Muscle of leg (tissue), 11 donors: Measurements from ENCODE around the gene ZBTB44. TPM values are rescaled to one million over a fixed set of nuclear protein-coding genes. Genes with fewer than 3 reads are reported as not detected.
"Not testable (repeated sequence)": the region's sequence is repeated elsewhere in the genome, so short reads cannot be mapped to it uniquely, and the experiment has no call there.

Experiments
- DNase-seq: peaks from one replicate; pipeline ENCODE4 v3.0.0; 2013
- H3K27ac ChIP-seq: one replicate; pipeline ENCODE4 v1.5.1; 2013; ENCODE audit warnings: mild to moderate bottlenecking, low read length, control low read depth
- H3K27me3 ChIP-seq: one replicate; pipeline ENCODE4 v1.6.1; 2013; ENCODE audit warnings: low read length; ENCODE audit not compliant: control insufficient read depth, insufficient read depth
- H3K36me3 ChIP-seq: one replicate; pipeline ENCODE4 v1.6.1; 2013; ENCODE audit warnings: low read length; ENCODE audit not compliant: control insufficient read depth, insufficient read depth
- H3K4me1 ChIP-seq: one replicate; pipeline ENCODE4 v1.6.1; 2013; ENCODE audit warnings: low read length; ENCODE audit not compliant: control insufficient read depth, insufficient read depth
- H3K4me3 ChIP-seq: one replicate; pipeline ENCODE4 v1.5.1; 2013; ENCODE audit warnings: low read length, control low read depth
- H3K9me3 ChIP-seq: replicated peaks from 2 replicates; pipeline ENCODE4 v1.6.1; 2013; ENCODE audit warnings: low read depth, low read length; ENCODE audit not compliant: control insufficient read depth
- WGBS: methylation state at CpG from one replicate; pipeline ENCODE4 v1.1.5; 2013; ENCODE audit warnings: missing lambda C conversion rate; ENCODE audit not compliant: insufficient coverage; 5-methylcytosine and 5-hydroxymethylcytosine counted together
- polyA plus RNA-seq, 8 donors: library from polyadenylated mRNA; unstranded; fragments of 120-200 nt; gene quantifications; one replicate each; pipeline versions ENCODE4 v1.2.1 to v1.2.3, GENCODE V29; 2013; ENCODE audit warnings: inconsistent platforms in 1 of 8, low replicate concordance in 1 of 8; ENCODE audit not compliant: insufficient read length in 8 of 8, insufficient read depth in 1 of 8
- total RNA-seq: library from RNA; stranded (reverse); fragments of 120-200 nt; gene quantifications from one replicate; pipeline ENCODE4 v1.2.4, GENCODE V29; 2013

ZBTB44 gene
- total and polyA plus RNA-seq, 9 donors: 18.3 to 37.0 (median 22.8) TPM

DNA sequence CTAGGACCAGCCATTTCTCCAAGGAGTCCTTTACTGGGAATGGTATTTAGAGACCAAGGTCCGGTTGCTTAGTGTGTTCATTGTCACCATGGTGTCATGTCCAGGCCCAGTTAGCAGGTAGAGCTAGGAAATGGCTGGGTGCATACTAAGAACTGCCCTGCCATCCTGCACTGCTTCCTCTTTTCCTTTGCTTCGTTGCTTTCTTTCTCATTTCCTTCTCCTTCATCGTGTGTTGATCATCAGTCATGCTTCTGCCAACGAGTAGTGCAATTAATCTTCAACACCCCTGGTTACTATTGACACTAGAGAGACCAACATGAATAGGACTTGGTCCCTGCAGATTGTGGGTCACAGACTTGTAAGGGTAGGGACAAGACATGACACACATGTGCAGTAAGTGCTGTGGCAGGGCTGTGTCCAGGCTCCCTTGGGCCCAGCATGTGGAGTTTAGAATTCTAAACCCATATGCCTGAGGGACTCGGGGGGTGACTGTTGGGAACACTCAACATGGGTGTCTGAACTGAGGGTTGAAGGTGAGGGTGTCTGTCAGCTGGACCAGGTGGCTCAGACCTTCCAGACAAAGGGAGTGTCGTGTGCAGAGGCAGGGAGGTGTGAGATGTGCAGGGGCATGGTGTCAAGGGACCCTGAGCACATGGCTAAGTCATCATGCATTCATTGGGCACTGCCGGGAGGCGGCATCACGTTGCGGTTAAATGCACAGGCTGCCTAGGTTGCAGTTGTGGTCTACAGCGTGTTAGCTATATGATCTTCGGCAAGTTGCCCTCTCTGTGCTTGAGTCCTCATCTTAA, 112.5 kb downstream of the ZBTB44 start:
- Histone ChIP-seq H3K9me3 (peaks cover 3% of the 10 kb centered on the region), H3K4me1 (no peaks in the 10 kb centered on the region), H3K36me3 (no peaks in the 10 kb centered on the region), H3K27ac (no peak overlapping the region), H3K27me3 (no peaks in the 10 kb centered on the region), H3K4me3 (no peak overlapping the region)
- WGBS: 78% methylated on average over 10 of the region's 12 CpGs
- DNase-seq: no peak

- H3K27ac ChIP-seq: no peak overlapping the region
- H3K36me3 ChIP-seq: no peaks in the 10 kb centered on the region
- peaks cover 3% of the 10 kb centered on the region for H3K9me3 ChIP-seq
- no peak for DNase-seq
- H3K27me3 ChIP-seq: no peaks in the 10 kb centered on the region
- H3K4me1 ChIP-seq: no peaks in the 10 kb centered on the region
- 95% methylated on average over 7 of the region's 7 CpGs for WGBS
- H3K4me3 ChIP-seq: no peak overlapping the region
Observed at GRCh38 chr11:130201026-130201425, 113.7 kb downstream of the ZBTB44 start.

- no peak overlapping the region for H3K4me3 ChIP-seq
- peaks cover 3% of the 10 kb centered on the region for H3K9me3 ChIP-seq
- H3K27me3 ChIP-seq: no peaks in the 10 kb centered on the region
- no peak for DNase-seq
- no peaks in the 10 kb centered on the region for H3K36me3 ChIP-seq
- 80% methylated on average over 10 of the region's 12 CpGs for WGBS
- no peaks in the 10 kb centered on the region for H3K4me1 ChIP-seq
- no peak overlapping the region for H3K27ac ChIP-seq
Observed at GRCh38 chr11:130199792-130200191, 114.9 kb downstream of the ZBTB44 start.

DNA sequence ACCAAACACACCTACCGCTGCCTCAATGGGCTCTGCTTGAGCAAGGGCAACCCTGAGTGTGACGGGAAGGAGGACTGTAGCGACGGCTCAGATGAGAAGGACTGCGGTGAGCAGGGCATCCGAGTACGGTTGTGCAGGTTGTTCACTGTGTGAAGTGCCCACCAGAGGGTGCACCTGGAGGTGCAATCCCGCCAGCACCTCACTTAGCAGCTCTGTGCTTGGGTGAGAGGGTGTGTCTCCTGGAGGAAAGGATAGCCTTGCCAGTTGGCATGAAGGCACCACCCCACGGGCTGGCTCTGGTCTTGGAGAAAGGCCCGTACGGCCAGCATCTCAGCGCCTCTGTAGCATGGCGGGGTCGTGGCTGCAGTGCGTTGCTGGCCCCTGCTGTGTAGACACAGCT, 115.8 kb downstream of the ZBTB44 start:
- Histone ChIP-seq H3K36me3 (no peaks in the 10 kb centered on the region), H3K4me3 (no peak overlapping the region), H3K4me1 (no peaks in the 10 kb centered on the region), H3K9me3 (peaks cover 3% of the 10 kb centered on the region), H3K27ac (no peak overlapping the region), H3K27me3 (no peaks in the 10 kb centered on the region)
- no peak for DNase-seq
- 88% methylated on average over 13 of the region's 15 CpGs for WGBS

- Histone ChIP-seq H3K36me3 (no peaks in the 10 kb centered on the region), H3K4me1 (no peaks in the 10 kb centered on the region), H3K27ac (no peak overlapping the region), H3K27me3 (no peaks in the 10 kb centered on the region), H3K9me3 (peaks cover 3% of the 10 kb centered on the region), H3K4me3 (no peak overlapping the region)
- WGBS: 71% methylated on average over 18 of the region's 22 CpGs
- no peak for DNase-seq
Observed at GRCh38 chr11:130198292-130198691, 116.4 kb downstream of the ZBTB44 start.

DNA sequence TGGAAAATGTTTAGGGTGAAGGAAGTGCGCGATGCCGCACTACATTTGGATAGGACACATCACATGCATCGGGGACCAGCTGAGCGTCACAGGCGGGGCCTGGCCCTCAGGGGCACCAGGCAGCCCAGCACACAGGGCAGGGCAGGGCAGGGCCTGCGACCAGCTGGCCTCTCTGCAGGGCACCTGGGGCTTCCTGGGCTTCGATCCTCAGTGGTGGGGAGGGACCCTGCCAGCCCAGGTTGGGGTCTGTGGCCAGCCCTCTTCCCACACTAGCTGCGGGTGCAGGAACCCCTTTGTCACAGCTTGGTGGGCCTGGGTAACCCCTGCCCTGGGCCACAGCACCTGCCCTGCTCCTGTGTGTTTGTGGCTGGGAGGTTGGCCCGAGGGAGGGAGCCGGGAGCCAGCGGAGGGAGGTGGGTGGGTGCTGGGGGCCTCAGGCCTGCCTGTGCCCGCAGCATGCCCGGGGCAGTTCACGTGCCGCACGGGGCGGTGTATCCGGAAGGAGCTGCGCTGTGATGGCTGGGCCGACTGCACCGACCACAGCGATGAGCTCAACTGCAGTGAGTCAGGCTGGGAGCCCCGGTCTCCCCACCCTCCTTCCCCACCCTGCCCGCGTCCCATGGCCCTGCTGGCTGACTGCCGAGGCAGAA, 117.2 kb downstream of the ZBTB44 start:
- no peaks in the 10 kb centered on the region for H3K4me1 ChIP-seq
- H3K27me3 ChIP-seq: no peaks in the 10 kb centered on the region
- WGBS: 92% methylated on average over 19 of the region's 27 CpGs
- DNase-seq: no peak
- H3K9me3 ChIP-seq: peaks cover 3% of the 10 kb centered on the region
- no peaks in the 10 kb centered on the region for H3K36me3 ChIP-seq
- H3K4me3 ChIP-seq: no peak overlapping the region
- H3K27ac ChIP-seq: no peak overlapping the region

DNA sequence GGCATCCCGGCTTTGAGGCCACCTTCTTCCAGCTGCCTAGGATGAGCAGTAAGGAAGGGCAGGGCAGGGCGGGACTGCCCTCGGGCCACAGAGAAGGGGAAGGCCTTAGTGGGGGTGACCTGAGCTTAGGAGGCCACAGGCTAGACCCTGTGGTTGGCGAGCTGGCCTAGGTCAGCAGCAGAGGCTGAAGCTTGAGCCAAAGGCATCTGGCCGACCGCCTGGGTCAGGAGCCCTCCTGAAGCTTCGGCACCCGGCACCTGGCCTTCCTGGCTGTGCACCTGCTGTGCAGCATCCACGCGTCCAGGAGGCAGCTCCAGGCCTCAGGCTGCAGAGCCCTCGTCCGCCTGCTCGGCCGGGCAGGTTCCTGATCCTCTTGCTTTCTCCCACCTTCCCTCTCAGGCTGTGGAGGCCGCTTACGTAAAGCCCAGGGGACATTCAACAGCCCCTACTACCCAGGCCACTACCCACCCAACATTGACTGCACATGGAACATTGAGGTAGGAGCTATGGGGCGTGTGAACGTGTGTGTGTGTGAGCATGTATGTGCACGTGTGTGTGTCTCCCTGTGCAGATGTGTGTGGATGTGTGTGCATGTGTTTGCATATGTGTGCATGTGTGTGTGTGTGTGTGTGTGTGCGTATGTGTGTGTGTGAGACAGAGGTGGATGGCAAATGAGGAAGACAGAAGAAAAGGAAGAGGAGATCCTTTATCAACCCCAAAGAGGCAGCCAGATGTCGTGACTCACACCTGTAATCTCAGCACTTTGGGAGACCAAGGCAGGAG, 120.3 kb downstream of the ZBTB44 start:
- no peaks in the 10 kb centered on the region for H3K36me3 ChIP-seq
- H3K27ac ChIP-seq: no peak overlapping the region
- peaks cover 2% of the 10 kb centered on the region for H3K4me1 ChIP-seq
- H3K9me3 ChIP-seq: no peaks in the 10 kb centered on the region
- no peak for DNase-seq
- no peak overlapping the region for H3K4me3 ChIP-seq
- no peaks in the 10 kb centered on the region for H3K27me3 ChIP-seq
- 86% methylated on average over 17 of the region's 21 CpGs for WGBS

DNA sequence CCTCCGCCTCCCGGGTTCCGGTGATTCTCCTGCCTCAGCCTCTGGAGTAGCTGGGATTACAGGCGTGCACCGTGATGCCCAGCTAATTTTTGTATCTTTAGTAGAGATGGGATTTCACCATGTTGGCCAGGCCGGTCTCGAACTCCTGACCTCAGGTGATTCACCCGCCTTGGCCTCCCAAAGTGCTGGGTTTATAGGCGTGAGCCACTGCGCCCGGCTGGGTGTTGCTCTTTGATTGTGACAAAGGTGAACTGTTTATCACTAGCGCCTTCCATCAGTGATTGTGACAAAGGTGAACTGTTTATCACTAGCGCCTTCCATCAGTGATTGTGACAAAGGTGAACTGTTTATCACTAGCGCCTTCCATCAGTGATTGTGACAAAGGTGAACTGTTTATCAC, 121.2 kb downstream of the ZBTB44 start:
- not testable (repeated sequence) for H3K27ac ChIP-seq, H3K9me3 ChIP-seq, DNase-seq, H3K27me3 ChIP-seq, H3K36me3 ChIP-seq, H3K4me1 ChIP-seq, H3K4me3 ChIP-seq
- 98% methylated on average over 6 of the region's 14 CpGs for WGBS

DNA sequence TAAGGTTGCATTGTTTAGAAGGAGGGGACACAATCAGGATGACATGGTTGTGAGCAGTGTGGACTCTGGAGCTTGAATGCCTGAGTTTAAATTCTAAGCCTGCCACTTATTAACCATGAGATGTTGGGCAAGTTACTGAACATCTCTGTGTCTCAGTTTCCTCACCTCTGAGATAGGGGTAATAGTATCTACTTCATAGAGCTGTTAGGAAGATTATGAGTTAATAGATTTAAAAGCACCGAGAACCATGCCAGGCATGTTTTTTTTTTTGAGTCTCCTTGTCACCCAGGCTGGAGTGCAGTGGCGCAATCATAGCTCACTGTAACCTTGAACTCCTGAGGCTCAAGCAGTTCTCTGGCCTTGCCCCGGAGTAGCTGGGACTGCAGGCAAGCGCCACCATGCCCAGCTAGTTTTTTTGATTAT, 121.9 kb downstream of the ZBTB44 start:
- no peak overlapping the region for H3K27ac ChIP-seq
- no peak overlapping the region for H3K4me3 ChIP-seq
- H3K36me3 ChIP-seq: no peaks in the 10 kb centered on the region
- H3K27me3 ChIP-seq: no peaks in the 10 kb centered on the region
- no peak for DNase-seq
- WGBS: 76% methylated on average over 4 of the region's 4 CpGs
- peaks cover 2% of the 10 kb centered on the region for H3K4me1 ChIP-seq
- H3K9me3 ChIP-seq: no peaks in the 10 kb centered on the region

DNA sequence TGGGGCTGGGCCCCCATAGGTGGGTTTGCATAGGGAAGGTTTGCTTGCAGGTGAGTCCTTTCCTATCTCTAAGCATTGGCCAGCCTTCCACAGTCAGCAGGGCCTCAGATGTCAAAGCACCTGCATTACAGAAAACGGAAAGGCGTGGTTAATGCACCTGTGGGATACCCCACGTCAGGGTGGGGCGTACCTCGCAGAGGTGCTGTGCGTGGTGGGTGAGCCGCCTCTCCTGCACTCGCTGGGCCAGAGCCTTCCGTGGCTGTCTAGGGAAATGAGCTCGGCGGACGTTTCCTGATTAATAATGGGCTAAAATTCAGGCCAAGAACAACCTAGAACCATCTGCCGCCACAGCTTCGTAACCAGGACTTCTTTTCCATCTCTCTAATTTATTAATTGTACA, 122.8 kb downstream of the ZBTB44 start:
- 83% methylated on average over 12 of the region's 14 CpGs for WGBS
- Histone ChIP-seq H3K4me3 (no peak overlapping the region), H3K27ac (no peak overlapping the region), H3K36me3 (no peaks in the 10 kb centered on the region), H3K9me3 (no peaks in the 10 kb centered on the region), H3K27me3 (no peaks in the 10 kb centered on the region), H3K4me1 (peaks cover 2% of the 10 kb centered on the region)
- no peak for DNase-seq
